Measurements from ENCODE around the gene NFATC2.

NFATC2 gene

DNA sequence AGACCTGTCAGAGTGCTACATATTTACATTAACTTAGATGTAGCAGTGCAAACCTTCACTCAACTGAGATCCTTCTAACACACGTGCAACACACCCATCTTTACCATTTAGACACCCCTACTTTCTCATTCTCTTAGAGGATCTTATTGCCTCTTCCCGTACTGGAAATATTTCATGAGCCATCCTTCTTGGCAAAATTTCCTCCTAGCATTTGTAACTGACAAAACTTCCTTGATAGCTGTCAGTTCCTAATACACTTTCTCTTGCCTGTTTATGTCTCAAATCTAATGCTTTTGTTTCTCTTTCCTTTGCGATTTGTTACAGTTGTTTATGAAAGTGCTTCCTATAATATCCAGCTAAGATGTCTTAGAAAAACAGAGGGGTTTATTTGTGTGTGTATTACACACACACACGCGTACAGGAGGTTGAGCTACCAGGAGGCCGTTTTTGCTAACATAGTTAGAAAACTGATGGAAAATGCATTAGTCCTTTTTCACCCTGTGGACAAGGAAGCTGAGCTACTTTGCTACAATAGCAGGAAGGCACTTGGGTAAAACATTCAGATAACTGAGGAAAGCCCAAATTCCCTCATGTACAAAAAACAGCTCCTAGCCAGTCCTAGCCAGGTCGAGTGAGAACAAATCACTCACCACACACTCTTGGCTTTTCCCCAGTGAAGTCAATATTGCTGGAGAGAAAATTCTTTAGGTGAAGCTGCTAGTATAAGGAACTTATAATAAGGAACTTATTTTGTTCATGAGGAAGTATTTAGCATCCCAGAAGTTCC, 153.6 kb downstream of the NFATC2 start:
- TF ChIP-seq, protein P1, sequence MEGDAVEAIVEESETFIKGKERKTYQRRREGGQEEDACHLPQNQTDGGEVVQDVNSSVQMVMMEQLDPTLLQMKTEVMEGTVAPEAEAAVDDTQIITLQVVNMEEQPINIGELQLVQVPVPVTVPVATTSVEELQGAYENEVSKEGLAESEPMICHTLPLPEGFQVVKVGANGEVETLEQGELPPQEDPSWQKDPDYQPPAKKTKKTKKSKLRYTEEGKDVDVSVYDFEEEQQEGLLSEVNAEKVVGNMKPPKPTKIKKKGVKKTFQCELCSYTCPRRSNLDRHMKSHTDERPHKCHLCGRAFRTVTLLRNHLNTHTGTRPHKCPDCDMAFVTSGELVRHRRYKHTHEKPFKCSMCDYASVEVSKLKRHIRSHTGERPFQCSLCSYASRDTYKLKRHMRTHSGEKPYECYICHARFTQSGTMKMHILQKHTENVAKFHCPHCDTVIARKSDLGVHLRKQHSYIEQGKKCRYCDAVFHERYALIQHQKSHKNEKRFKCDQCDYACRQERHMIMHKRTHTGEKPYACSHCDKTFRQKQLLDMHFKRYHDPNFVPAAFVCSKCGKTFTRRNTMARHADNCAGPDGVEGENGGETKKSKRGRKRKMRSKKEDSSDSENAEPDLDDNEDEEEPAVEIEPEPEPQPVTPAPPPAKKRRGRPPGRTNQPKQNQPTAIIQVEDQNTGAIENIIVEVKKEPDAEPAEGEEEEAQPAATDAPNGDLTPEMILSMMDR (IDR thresholded peaks at IDR 0.05; ENCODE audit: extremely low read depth, missing control alignments), result no peak
- DNase-seq (ENCODE audit: low spot score), result no peak

DNA sequence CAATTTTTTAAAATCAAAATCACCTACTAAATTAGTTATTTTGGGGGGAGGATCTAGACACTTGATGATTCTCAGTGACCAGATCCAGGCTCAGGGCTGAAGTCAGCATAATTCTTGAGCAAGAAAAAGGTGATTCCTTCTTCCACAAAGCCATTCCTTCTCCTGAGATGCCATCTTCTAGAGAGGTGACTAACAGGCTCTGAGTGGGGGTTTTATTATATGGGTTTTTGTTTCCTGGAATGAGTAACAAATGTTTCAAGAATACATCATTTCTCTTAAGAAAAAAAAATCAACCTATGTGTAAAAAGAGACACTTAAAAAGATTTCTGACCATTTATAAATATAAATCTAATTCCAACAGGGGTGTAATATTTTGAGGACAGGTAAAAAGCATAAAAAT, 154.3 kb downstream of the NFATC2 start:
- TF ChIP-seq, protein P1 (IDR thresholded peaks at IDR 0.05; ENCODE audit: extremely low read depth, missing control alignments), result no peak
- no peak for DNase-seq (ENCODE audit: low spot score)

DNA sequence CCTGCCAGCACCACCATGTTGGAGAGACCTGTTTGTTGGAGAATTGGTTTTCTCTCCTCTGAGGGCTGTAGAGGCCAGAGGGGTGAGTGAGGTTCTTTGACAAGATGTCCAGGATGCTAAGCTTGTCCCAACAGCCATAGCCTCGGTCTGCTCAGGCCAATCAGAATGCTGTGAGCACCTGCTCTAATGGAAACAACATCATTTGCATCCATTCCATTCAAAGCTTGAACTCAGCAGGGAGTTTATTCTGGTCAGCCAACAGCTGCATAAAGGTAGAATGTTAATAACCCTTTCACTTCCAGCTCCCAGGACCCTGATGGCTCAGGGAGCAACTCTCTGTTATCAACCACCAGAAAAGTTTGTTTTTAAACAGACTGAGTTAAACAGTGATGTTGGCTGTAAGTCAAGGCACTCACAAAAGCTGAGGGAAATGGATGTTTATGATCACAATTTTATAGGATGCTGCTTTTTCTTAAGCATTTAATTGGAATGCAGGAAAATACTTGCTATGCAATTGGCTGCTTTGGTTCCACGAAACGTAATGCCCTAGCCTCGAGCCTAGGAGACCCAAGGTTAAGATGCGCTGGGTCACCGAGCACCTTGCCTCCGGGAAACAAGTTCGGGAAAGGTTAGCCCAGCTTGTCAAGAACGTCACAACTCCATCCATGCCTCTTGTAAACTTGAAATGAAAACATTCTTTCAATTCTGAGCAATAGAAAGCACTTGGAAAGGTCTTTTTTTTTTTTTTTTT, 155.2 kb downstream of the NFATC2 start:
- no peak for DNase-seq (ENCODE audit: low spot score)
- TF ChIP-seq, protein P1 (IDR thresholded peaks at IDR 0.05; ENCODE audit: extremely low read depth, missing control alignments), result no peak

DNA sequence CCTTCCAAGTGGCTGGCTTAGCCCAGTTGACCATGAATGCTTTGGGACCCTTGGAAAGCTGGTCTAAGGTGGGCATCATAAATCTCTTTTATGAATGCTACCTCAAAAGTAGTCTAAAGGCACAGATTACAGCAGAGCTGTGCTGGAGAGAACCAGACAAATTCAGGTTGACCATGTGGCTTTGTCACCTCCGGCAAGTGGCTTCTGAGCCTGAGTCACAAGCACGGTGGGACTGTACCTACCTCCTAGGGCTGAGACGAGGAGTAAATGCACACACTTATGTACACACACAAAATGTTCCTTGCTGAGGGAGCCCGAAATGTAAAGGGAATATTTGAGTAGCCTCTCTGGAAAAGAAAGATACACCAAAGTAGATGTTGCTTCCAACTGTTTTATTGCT, 155.9 kb downstream of the NFATC2 start:
- TF ChIP-seq, protein P1 (IDR thresholded peaks at IDR 0.05; ENCODE audit: extremely low read depth, missing control alignments), result no peak
- no peak for DNase-seq (ENCODE audit: low spot score)

DNA sequence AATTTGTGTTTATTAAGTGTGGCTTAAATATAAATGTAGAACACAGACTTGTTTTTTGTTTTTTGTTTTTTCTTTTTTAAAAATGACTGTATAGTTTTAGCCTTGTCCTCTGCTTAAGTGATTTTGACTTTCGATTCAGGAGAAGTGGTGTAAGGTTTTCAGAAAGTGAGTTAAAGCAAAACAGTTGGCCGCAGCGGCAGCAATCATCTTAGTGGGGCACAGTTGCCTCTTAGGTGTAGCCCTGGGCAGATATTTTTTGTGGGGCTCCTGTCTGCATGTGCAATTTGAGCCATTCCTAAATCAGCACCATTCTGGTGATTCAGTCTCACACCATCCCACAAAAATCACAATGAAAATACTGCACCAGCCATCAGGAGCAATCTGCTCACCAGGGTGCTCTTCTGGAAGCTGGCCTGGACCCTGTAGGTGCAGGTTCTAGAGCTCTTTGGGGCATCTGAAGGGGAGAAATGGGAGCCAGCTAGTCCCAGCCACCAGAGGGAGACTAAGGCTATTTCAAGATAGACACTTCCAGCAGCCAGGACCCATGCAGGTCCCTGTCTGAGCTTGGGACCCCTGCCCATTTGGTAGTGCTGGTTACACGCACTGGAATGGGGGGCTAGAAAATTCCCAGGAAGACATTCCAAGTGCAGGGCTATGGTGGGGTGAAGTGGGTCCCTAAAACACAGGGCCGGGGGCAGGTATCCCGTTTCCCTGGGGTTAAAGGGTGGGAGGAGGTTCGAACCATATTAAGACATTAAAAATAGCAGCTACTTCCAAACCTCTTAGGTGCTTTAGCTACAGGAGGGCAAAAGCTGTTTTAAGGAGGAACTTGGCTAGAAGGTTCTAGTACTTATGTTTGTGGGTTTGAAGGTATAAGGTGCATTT, 156.6 kb downstream of the NFATC2 start:
- TF ChIP-seq, protein P1 (IDR thresholded peaks at IDR 0.05; ENCODE audit: extremely low read depth, missing control alignments), result peak; percentile 20
- peak; percentile 57 for DNase-seq (ENCODE audit: low spot score)

DNA sequence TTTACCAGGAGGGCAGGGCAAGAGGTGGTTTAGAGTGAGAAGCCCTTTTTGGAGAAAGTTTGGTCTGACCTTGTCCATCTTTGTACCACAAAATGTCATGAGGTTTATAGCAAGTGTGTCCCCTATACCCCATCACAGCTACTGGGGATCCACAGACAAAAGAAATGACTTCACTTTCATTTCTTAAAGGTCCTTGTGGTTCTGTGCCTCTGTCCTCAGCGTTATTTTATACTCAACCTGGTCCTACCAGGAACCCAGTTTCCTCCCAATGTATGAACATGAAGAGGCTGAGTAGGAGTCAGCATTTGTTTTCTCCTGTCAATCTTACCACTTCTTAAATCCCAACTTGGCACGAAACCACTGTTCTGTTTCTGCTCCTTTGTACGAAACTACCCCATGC, 157.6 kb downstream of the NFATC2 start:
- TF ChIP-seq, protein P1 (IDR thresholded peaks at IDR 0.05; ENCODE audit: extremely low read depth, missing control alignments), result no peak
- no peak for DNase-seq (ENCODE audit: low spot score)
